ENCODE results near the gene YPEL3.
"Not testable (repeated sequence)": the region's sequence is repeated elsewhere in the genome, so short reads cannot be mapped to it uniquely, and the experiment has no call there.

YPEL3 gene

GRCh38 chr16:30116291-30117207 lies 20.5 kb upstream of the YPEL3 start:
- DNase-seq (ENCODE audit: low spot score): no peak

- DNase-seq (ENCODE audit: low spot score): peak; percentile 65
Measured at GRCh38 chr16:30115238-30115637, 19.2 kb upstream of the YPEL3 start.

- DNase-seq (ENCODE audit: low spot score): not testable (repeated sequence)
Measured at GRCh38 chr16:30114833-30115232, 18.8 kb upstream of the YPEL3 start.

GRCh38 chr16:30114411-30114810 lies 18.4 kb upstream of the YPEL3 start:
- DNase-seq (ENCODE audit: low spot score): no peak

- DNase-seq (ENCODE audit: low spot score): no peak
Measured at GRCh38 chr16:30113711-30114333, 17.8 kb upstream of the YPEL3 start.

GRCh38 chr16:30113031-30113710 lies 17.2 kb upstream of the YPEL3 start, which contains the start of gene GDPD3:
TSS of gene GDPD3 (minus strand) at chr16:30113537. CDS start at chr16:30113478, 59 bp downstream.
- no peak for DNase-seq (ENCODE audit: low spot score)

GRCh38 chr16:30112197-30113030 lies 16.4 kb upstream of the YPEL3 start:
- no peak for DNase-seq (ENCODE audit: low spot score)

GRCh38 chr16:30110661-30111060 lies 14.6 kb upstream of the YPEL3 start:
- DNase-seq (ENCODE audit: low spot score): no peak

DNA sequence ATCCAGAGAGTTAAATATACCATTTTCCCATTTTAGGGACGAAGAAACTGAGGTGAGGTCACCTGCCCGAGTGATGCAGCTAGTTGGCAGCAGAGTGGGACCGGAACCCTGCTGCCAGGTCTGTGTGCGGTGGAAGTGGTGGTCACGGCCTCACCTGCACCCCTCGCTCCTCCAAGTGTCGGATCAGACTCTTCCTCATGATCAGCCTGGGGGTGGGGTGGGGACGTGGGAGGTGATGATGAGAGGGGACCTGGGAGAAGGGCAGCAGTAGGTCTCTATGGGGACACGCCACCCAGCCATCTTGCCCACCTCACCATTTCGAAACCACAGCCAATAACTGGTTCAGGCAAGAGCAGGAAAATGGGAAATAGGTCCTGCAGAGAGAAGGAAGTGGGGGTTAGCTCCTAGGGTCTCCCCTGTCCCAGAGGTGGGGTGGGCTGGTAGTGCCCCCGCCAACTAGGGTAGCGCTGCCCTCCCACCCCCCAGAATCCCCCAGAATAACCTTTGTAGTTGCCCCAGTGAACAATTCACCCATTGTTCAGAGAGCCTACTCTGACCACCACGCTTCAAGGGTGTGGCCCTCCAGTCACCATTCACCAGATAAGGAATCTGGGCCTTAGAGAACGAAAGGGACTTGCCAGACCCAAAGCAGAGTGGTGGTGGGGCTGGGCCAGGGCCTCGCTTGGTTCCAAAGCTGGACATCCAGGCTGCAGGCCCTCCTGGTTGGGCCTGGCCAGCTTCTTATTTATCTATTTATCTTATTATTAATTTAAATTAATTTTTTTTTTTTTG lies 12.2 kb upstream of the YPEL3 start:
- no peak for DNase-seq (ENCODE audit: low spot score)

GRCh38 chr16:30104492-30104891 lies 8.5 kb upstream of the YPEL3 start:
- peak; percentile 67 for DNase-seq (ENCODE audit: low spot score)

DNA sequence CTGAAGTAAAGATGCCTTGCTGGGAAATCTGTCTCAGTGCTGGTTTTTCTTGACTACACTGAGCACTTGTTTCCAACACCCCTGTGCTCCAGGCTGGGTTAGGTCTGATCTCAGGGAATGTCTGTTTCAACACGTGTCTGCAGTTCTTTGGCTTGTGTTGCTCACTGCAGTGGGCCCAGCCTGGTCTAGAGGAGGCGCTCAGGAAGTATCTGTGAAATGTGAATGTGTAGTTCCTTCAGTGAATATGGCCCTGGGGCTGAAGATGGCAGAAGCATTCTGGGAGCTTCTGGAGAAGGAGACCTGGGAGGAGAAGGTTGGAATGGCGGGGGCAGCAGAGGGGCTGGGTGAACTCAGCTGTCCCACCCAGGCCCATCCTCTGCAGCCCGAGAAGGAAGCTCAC lies 8.1 kb upstream of the YPEL3 start:
- no peak for DNase-seq (ENCODE audit: low spot score)

DNA sequence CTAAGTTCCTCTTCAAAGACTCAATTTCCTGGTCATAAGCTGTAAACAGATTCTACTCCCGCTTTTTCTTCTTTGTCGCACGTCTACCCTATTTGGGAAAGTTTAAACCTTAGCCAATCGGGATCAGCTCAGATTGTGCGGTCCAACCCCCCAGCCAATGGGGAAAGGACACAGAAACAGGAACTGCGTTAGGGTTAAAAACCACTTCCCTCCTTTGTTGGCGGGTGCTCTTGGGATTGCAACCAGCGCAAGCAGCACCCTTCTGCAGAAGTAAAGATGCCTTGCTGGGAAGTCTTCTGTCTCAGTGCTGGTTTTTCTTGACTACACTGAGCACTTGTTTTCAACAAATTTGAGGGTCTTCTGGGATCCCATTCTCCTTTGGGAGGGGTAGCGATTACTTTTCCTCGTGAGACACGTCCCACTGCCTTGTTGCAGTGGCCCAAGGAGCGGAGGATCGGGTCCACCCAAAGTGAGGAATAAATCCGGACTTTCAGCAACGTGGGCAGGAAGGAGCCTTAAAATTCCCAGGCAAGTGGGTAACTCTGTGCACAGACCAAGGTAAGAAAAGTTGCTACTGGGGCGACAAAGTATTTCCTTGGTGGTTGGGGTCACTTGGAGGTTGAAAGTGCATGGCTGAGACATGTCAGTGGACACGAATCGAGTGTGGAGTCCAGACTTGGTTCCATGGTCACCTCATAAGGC lies 1.0 kb upstream of the YPEL3 start:
- no peak for DNase-seq (ENCODE audit: low spot score)

DNA sequence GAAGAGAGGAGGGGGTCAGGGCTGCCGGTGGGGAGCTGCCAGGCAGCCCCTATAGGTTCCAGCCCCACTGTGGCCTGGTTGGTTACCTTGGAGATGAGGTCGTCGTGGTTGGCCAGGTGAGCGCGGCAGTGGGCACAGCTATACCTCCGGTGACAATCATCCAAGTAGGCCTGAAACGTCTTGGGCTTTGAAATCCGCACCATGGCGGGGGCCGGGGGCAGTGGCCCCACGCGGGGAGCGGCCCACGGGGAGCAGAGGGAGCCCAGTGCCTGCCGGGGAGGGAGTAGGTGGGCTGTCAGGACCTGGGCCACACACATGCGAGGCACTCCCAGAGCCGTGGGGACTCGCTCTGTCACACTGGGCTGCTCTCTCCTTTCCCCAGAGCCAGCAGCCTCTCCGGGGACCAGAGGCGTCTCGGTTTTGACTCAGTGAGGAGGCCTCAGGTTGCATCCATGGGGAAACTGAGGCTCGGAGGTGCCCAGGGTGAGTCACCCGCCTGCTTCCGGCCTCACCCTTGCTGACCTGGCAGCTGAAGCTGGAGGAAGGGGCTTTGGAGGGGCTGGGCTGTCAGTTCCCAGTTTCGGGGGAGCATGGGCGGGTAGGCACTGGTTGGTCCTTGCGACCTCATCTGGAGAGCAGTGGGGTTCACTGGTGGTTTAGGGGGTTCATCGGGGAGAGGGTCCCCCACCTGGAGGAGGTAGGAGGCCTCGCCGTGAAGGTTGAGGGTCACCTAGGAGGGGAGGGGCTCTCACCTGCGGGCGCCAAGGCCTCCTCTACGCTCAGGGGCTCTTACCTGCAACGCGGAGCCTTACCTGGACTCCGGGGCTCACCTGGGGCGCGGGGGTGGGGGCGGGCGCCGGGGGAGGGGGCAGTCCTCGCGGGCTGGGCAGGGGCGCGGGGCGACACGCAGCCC lies 591 bp downstream of the YPEL3 start:
- no peak for DNase-seq (ENCODE audit: low spot score)

- no peak for DNase-seq (ENCODE audit: low spot score)
Measured at GRCh38 chr16:30094541-30095165, 1.4 kb downstream of the YPEL3 start.

DNA sequence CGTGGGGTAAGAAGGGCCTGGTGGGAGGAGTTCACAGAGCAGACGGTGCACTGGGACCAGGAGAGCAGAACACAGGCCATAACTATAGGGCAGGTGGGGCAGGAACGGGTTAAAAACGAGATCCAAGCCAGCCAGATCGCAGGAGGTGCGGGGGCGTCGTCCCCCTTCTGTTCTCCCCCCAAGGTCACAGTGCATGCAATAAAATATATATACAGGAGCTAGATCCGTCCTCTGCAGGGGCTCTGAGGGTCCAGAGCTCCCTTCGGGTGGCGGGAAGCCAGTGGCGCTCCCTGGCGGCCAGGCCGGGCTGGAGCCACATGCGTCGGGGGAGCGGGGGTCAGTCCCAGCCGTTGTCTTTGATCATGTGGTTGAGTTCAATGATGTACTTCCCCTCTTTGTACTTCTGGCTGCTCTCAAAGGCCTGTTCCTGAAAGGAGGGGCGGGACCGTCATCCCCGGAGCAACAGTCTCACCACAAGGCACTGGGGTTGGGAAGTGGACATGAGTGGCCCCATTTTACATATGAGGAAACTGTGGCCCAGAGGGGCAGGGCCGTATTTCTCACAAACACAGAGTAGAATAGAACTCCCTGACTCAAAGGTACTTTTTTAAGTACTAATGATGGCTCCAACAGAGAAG lies 3.5 kb downstream of the YPEL3 start:
- DNase-seq (ENCODE audit: low spot score): peak; percentile 62

- peak; percentile 94 for DNase-seq (ENCODE audit: low spot score)
Measured at GRCh38 chr16:30091474-30092372, 4.3 kb downstream of the YPEL3 start, which contains the start of gene TBX6. TSS of gene TBX6 (minus strand) at chr16:30091924. CDS start at chr16:30091193, 731 bp downstream.
